HG03064 (cell line): Measurements from ENCODE around the gene MSMO1.
A peak's percentile ranks its signal among the peaks of the same experiment; 100 is the strongest.

Experiments
- ATAC-seq: cut with Tn5 transposase; IDR thresholded peaks from one replicate; pipeline ENCODE4 v1.9.1; 2021; ENCODE audit warnings: low read depth; ENCODE audit not compliant: unreplicated experiment

Gene MSMO1

DNA sequence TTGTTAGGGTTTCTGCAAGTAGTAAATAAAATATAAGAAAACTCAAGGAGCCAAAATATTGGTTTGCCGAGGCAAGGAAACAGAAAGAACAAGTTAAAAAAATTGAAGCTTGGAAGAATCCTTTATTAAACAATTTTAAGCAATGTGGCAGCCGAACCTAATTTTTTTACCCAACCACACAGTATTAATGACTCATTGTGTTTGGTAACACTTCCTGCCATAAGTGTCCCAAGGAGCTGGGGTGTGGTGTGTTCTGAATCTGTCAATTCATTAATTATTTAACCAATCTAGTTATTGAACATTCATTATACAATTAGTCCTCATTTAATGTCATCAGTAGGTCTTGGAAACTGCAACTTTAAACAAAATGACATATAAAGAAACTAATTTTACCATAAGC, 32.0 kb downstream of the MSMO1 start:
- no peak for ATAC-seq

DNA sequence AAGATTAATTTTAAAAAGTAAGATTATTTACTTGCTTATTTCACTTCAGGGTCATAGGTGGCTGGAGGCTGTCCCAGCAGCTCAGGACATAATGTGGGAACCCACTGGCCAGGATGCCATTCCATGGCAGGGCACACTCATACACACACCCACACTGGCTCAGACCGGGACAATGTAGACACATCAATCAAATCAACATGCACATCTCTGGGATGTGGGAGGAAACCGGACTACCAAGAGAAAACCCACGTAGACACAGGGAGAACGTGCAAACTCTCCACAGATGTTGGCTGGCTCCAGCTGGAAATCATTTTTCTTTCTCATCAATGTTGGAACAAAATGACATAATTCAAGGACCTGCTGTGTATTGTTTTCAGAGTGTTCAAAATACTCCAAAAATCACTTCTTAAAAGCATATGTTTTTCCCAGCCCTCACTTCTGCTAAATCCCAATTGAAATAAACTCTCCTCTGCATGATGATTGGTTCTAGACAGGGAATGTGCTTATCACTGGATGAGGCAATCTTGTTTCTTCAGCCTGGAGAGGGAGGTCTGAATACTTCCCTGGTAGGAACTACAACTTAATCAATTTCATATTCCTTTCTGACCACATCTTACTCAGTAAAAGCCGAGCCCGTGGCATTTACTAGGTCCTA, 32.7 kb downstream of the MSMO1 start:
- no peak for ATAC-seq

DNA sequence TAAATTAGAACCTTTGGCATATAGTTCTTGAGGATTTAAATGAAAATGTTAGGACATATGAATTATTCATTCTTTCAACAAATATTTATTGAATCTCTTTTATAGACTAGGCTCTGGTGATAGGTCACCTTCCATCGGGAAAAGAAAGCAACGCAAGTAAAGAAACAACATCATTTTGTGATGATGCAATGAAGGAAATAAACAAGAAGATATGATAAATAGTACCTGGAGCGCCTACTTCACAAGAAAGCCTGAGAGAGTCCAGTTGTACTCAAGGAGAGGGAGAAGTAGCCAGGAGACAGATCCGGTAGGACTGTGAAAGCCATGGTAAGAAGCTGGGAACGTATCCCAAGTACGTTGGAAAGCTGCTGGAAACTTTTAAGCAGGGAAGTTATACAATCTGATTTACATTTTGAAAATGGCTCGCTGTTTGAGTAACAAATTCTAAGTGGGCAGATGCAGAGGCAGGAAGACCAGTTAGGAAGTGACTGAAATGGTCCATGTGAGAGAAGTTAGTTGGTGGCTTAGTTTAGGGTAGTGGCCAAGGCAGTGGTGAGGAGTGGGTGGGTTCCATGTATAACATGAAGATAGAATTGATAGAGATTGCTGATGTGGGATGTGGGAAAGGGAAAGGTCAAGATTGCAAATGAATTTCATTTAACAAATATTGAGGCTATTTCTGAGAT, 33.7 kb downstream of the MSMO1 start:
- ATAC-seq = no peak

DNA sequence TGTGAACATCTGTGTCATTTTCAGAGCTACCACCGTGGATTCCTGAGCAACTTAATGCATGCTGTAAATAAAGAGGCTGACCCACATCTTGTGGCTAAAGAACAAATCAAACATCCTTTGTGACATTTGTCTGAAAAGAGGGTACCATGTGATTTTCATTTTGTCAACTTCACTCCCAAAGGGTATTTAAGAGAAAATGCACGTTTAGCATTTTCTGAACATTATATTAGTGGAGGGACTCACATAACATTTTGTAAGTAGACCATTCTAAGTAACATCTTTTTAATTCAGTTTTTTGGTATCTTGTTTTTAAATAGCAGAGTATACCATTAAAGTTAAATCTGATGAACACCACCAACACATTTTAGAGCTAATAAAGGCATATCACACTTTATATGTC, 34.3 kb downstream of the MSMO1 start:
- no peak for ATAC-seq

DNA sequence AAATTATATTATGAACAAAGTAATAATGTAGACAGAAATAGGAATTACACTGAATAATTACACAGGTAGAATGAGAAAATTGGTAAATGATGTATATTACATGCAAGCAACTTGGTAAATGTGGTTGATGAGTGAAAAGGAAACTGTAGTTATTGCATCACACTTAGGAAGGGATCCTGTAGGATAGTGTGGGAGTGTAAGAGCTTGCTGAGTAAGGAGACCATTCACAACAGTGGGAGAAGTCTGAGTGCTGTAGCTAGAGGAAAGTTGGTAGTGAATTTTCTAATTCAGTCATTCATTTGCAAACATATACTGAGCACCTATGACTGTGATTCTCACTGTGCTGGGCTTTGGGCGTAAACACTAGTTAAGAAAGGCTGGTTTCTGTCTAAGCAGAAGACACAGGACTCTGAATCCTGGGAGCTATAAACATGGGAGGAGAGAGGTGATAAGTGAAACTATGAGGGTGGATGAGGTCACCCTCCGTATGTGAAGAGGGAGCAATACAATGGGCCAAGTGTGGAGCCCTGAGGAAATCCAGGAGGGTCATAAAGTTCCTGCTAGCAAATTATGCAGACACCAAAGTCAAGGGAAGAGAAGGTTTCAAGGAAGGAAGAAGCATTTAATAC, 37.1 kb downstream of the MSMO1 start:
- no peak for ATAC-seq

DNA sequence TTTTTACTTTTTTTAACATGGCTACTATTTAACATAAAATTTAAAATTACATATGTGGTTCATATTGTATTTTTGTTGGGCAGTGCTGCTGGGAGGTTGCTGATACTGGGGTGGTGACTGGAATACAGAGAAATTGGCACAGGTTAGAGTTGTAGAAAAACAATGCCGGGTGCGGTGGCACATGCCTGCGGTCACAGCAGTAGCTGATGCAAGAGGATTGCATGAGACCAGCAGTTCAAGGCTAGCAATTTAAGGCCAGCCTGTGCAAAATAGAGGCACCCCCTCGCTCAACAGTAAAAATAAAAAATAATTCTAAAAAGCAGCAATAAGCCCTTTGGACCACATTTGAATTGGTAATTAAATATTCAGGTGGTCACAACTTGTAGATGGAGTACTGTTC, 39.6 kb downstream of the MSMO1 start:
- ATAC-seq = no peak

DNA sequence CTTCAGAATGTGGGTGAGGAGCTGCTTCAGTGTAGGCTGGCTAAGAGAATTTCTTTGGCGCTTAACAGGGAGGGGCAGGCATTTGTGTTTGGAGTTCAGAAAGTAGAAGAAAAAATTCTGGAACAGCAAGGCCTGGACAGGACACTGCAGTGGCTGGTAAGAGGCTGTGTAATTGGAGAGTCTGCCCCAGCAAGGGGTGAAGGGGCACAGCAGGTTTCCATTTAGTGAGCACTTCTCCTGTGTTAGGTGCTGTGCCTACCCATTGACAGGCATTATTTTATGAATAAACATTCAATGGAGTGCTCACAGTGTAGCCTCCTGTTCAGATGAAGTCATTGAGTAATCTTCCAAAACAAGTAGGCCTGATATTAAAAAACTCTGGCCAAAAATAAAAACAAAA, 40.6 kb downstream of the MSMO1 start:
- no peak for ATAC-seq

DNA sequence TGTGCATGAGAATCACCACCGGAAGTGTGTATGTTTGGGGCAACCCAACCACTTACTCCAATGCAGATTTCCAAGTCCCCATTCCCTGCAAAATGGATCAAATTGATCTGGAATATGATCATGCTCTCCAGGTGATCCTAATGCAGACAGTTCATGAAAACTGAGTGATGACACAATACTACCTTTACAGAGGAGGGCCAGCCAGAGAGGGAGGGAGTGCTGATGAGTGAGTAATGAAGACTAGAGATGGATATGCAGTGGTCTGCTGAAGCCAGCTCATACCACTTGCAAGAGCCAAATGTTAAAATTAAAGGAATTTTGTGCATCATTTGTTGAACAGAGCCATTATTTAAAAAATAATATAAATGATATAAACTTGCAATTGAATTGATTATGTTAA, 41.1 kb downstream of the MSMO1 start:
- no peak for ATAC-seq

DNA sequence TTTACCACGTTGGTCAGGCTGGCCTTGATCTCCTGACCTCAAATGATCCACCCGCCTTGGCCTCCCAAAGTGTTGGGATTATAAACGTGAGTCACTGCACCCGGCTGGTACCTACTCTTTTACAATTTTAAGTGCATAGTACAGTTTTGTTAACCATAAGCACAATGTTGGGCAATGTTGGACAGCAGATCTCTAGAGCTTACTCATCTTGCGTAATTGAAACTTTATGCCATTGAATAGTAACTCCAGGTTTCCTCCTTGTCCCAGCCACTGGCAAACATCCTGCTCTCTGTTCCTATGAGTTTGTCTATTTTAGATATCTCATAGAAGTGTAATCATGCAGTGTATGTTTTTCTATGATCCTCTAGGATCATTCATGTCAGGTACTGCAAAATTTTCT, 42.1 kb downstream of the MSMO1 start:
- ATAC-seq = no peak

DNA sequence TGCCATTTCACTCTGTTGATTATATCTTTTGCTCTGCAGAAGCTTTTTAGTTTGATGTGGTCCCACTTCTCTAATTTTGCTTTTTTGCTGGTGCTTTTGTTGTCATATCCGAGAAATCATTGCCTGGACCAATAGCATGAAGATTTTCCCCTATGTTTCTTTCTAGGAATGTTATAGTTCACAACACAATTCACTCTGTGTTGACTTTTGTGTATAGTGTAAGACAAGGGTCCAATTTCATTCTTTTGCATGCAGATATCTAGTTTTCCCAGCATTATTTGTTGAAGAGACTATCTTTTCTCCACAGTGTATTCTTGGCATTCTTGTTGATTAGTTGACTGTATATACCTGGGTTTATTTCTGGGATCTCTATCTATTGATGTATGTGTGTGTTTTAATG, 43.1 kb downstream of the MSMO1 start:
- no peak for ATAC-seq

DNA sequence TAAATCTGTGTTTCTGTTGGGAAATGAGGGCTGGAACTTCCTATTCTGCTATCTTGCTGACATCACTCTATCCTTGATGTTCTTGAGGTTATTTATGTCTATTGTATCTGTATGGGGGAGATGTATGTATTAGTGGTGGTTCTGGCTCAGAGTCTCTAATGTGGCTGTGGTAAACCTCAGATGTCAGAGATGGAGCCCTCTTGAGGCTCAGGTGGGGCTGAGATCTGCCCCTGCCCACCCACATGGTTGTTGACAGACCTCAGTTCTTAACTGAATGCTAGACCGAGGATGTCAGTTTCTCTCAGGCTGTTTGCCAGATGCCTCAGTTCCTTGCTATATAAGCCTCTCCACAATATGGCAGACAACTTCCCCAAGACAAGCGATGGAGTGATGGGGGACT, 48.0 kb downstream of the MSMO1 start:
- ATAC-seq = no peak

DNA sequence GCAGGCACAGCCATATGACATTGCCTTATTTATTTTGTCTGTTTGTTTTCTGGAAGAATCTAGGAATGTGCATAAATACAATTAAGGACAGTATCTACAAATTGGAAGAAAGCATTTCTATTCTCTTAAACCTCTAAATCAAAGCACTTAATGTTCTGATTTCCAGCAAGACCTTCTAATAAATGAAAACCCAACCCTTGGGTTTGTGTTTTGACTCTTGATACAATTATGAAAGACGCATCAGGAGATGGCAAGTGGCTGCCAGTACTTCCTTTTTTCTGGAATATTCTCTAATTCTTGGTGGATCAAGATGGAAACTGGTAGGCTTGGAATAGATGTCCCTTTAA, 50.9 kb downstream of the MSMO1 start:
- no peak for ATAC-seq

DNA sequence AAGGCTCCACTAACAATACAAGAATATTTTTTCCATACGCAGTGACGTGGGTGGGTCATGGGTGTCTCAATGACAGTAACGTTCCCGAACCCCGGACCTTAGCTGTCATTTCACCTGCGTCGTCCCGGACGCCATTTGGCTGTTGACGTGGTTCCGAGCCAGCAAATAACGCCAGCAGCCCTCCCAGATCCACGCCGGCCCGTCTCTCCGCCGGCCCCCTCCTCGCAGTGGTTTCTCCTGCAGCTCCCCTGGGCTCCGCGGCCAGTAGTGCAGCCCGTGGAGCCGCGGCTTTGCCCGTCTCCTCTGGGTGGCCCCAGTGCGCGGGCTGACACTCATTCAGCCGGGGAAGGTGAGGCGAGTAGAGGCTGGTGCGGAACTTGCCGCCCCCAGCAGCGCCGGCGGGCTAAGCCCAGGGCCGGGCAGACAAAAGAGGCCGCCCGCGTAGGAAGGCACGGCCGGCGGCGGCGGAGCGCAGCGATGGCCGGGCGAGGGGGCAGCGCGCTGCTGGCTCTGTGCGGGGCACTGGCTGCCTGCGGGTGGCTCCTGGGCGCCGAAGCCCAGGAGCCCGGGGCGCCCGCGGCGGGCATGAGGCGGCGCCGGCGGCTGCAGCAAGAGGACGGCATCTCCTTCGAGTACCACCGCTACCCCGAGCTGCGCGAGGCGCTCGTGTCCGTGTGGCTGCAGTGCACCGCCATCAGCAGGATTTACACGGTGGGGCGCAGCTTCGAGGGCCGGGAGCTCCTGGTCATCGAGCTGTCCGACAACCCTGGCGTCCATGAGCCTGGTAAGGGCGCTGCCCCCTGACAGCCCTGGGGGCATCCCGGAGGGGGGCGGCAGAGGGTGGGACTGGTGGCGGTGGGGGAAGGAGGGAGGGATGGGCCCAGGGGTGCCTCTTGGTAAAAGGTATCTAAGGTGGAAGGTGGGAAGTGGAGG, 51.5 kb downstream of the MSMO1 start, which contains the start of gene CPE:
Gene CPE (plus strand): TSS at position 264 of the 933 bp plus-strand sequence. CDS start 214 bp downstream, at position 478.
- ATAC-seq = peak; percentile 94

DNA sequence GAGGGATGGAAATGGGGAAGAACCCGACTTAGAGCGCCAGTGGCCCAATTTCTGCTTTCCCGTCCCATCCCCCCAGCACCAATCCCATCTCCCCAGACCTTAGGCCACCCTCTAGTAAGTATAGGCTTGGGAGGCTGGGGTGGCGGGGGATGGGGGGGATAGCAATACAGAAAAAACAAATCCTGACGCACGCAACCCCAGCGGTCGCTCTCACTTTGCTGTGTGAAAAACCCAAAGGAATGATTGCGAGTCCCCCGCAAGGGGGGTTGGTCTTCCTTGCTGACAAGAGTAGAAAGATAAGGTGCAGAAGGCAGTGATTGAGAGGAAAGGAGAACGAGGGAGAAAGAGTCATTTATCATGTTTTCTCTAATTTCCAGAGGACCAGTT, 52.2 kb downstream of the MSMO1 start:
- no peak for ATAC-seq

DNA sequence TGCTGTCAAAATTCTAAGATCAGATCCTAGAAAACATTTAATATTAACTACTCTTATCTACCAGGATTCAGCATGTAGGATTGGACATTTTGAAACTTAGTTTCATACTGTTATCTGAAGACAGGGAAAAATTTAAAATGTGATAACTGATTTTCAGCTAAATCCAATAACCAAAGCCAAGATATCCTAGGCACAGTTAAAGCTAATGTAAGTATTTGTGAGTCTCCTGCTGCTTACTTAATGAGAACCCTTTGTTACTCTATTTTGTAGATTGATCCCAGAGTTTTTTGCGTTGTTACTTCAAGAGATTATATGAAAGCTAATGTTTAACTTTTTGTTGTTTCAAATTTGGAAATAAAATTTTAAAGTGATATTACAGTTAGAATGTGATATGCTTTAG, 53.3 kb downstream of the MSMO1 start:
- ATAC-seq = no peak

DNA sequence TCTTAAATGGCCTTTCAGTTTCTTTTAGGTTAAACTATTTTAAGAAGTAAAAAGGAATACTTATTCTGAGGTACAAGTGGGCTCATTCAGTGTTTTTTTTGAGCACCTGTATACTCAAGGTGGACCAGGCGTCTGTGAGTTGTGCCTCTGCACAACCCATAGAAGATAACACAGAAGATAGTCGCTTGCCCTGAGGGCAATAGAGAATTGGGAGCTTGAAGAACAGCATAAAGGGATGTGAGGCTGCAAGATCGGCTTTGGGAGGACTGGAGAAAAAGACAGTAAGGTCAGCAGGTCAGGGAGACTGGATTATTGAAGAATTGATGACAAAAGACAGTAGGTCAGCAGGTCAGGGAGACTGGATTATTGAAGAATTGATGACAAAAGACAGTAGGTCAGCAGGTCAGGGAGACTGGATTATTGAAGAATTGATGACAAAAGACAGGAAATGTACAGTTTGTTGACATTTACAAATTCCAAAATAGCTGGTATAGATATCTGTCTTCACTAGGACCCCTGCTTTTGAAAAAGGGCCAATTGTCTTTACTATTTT, 54.4 kb downstream of the MSMO1 start:
- no peak for ATAC-seq

DNA sequence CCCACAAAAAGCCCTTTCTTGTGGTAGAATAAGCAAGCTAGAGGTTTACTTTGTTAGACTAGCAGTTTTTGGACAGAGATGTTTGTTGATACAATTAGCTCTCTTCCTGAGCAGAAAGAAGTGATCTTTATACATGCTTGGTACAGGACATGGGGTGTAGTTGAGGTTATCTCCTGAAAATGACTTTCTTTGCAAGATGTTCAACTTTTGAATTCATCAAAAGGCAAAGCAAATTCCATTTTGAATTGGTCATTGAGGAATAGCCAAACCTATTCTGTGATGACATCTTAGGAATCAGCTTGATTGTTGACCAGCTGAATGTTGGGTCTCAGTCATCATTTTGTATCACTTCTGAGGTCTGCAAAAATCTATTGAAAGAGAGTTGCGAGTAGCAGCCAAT, 55.2 kb downstream of the MSMO1 start:
- ATAC-seq = no peak

DNA sequence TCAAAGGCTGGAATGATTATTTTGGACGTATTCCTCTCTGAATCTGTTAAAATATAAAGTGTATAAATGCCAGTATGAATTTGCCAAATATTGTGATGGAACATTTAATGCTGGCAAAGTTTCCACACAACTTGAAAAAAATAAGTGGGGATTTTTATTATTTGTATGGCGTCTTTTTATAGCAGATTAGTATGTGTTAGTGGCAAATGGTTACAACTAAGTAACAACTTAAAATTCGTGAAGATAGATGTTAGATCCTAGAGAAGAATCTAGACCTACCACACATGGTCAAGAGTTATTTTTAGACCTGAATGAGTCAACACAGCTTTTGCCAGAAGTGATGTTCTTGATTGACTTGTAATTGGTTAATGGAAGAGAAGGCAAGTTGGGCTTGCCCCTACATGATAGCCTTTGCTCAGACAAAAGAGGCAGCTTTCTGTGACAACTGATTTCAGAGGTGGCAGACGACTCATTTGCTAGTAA, 56.2 kb downstream of the MSMO1 start:
- ATAC-seq = no peak

DNA sequence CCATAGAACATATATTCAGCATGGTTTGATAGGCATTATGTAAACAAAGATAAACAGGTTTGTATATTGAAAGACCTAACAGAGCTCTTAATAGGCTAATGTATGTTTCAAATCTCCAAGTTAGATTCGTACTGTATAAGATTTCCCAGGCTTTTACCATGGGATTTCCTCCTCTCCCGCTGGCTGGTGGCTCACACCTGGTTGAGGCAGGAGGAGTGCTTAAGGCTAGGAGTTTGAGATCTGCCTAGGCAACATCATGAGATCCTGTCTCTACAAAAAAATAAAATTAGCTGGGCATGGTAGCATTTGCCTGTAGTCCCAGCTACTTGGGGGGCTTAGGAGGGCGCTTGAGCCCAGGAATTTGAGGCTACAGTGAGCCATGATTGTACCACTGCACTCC, 56.7 kb downstream of the MSMO1 start:
- no peak for ATAC-seq

DNA sequence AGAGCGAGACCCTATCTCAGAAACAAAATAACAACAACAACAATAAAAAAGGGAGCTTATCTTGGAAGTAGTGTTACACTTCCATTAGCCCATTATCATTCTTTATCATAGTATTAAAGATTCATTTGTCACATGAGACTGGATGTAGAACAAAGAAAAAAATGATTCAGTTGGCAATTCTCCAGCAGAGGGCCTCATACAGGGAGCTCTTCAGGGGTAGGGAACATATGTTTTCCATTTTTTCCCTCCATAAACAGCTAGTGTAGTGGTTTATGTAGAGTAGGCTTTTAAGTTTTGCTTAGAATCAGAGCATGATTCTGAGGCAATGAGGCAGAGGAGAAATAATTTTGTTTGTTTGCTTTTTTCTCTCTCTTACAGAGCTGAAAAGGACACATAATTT, 57.1 kb downstream of the MSMO1 start:
- ATAC-seq = no peak

DNA sequence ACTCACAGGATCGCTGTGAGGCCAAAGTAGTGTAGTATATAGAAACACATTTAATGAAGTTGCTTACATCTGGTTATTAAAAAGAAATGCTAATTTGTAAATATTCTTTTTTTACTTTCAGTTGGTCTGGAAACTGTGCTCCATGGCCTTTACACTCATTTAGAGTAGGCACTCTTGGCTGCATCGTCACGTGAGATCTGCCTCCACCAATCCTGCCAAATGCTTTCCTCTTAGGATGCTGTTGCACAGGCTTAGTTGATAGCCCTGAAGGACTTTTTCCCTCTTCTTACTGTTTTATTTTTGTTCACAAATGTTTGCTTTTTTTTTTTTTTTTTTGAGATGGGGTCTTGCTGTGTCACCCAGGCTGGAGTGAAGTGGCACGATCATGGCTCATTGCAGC, 57.7 kb downstream of the MSMO1 start:
- no peak for ATAC-seq
